Caco-2 (cell line): ENCODE results near the gene GLT6D1. TPM values are rescaled to one million over a fixed set of nuclear protein-coding genes. Genes with fewer than 3 reads are reported as not detected.

Source experiments
- BruUV-seq: library from RNA; stranded (reverse); fragments of 400-500 nt; replicated peaks from 2 replicates; lab custom pipeline; 2021; lab: Mats Ljungman, UMichigan
- CTCF ChIA-PET: fragments of 300-600 bp; sonication (Branson Sonifier 250); formaldehyde crosslinking; loops from one replicate; lab custom pipeline; 2022; ENCODE audit warnings: antibody characterized with exemption; lab: Charles Lee
- POLR2A ChIA-PET: fragments of 300-600 bp; sonication (Branson Sonifier 250); formaldehyde crosslinking; loops from one replicate; lab custom pipeline; 2022; ENCODE audit warnings: antibody characterized with exemption; lab: Charles Lee
- DNase-seq, 2 experiments: peaks; one replicate each; pipeline versions ENCODE4 v3.0.0 to v3.0.0-alpha.2; 2020 to 2022
- H3K27me3 ChIP-seq: replicated peaks from 2 replicates; pipeline ENCODE4 v1.6.0; 2011; ENCODE audit warnings: low read length; ENCODE audit not compliant: control insufficient read depth, insufficient read depth
- H3K36me3 ChIP-seq: 2 replicates; pipeline ENCODE4 v1.5.1; 2011; ENCODE audit warnings: low read length; ENCODE audit not compliant: control insufficient read depth, insufficient read depth
- H3K4me1 ChIP-seq: fragments of 250-450 bp; sonication (Bioruptor Pico); 2 replicates; pipeline ENCODE4 v1.5.1; 2020; ENCODE audit warnings: mild to moderate bottlenecking
- H3K4me3 ChIP-seq: 2 replicates; pipeline ENCODE4 v1.5.1; 2011; ENCODE audit warnings: low read depth, mild to moderate bottlenecking, control low read depth, low read length
- H3K9me3 ChIP-seq: fragments of 250-450 bp; sonication (Bioruptor Pico); 2 replicates; pipeline ENCODE4 v1.5.1; 2020; ENCODE audit warnings: mild to moderate bottlenecking, moderate library complexity
- H3K27ac Mint-ChIP-seq: one replicate; pipeline ENCODE4 v1.8.0; 2022; ENCODE audit warnings: mixed read lengths; ENCODE audit not compliant: unreplicated experiment
- H3K27me3 Mint-ChIP-seq: one replicate; pipeline ENCODE4 v1.8.0; 2022; ENCODE audit warnings: mixed read lengths; ENCODE audit not compliant: insufficient read depth, unreplicated experiment
- H3K36me3 Mint-ChIP-seq: one replicate; pipeline ENCODE4 v1.8.0; 2022; ENCODE audit warnings: mild to moderate bottlenecking, mixed read lengths; ENCODE audit not compliant: insufficient read depth, unreplicated experiment
- H3K4me1 Mint-ChIP-seq: one replicate; pipeline ENCODE4 v1.8.0; 2022; ENCODE audit warnings: low read depth, mixed read lengths; ENCODE audit not compliant: unreplicated experiment
- H3K4me3 Mint-ChIP-seq: one replicate; pipeline ENCODE4 v1.8.0; 2022; ENCODE audit warnings: mild to moderate bottlenecking, moderate library complexity, mixed read lengths; ENCODE audit not compliant: unreplicated experiment
- H3K9me3 Mint-ChIP-seq: one replicate; pipeline ENCODE4 v1.8.0; 2022; ENCODE audit warnings: mixed read lengths; ENCODE audit not compliant: unreplicated experiment
- intact Hi-C: fragments of 100-400 bp; cut with micrococcal nuclease; formaldehyde crosslinking; loops from one replicate; pipeline ENCODE4 v1.10.0; 2022; ENCODE audit not compliant: unreplicated experiment
- total RNA-seq: library from RNA; stranded (reverse); gene quantifications from 2 replicates; pipeline ENCODE4 v1.2.3, GENCODE V29; 2022
- TF ChIP-seq, protein P1 (sequence below), 2 experiments: fragments of 200-600 bp in 1 of 2; IDR thresholded peaks; 1 replicate in 1 of 2; 2 replicates in 1 of 2; pipeline versions ENCODE4 v1.5.1 to v1.8.0; 2011 to 2022; ENCODE audit warnings: antibody characterized with exemption in 1 of 2, control low read depth in 1 of 2, inconsistent platforms in 1 of 2, low read depth in 1 of 2, low read length in 1 of 2, mild to moderate bottlenecking in 1 of 2, moderate library complexity in 1 of 2; ENCODE audit not compliant: insufficient read depth in 1 of 2, severe bottlenecking in 1 of 2, unreplicated experiment in 1 of 2

The GLT6D1 gene
- total RNA-seq, 1 experiment from 2014 or later = not detected

DNA sequence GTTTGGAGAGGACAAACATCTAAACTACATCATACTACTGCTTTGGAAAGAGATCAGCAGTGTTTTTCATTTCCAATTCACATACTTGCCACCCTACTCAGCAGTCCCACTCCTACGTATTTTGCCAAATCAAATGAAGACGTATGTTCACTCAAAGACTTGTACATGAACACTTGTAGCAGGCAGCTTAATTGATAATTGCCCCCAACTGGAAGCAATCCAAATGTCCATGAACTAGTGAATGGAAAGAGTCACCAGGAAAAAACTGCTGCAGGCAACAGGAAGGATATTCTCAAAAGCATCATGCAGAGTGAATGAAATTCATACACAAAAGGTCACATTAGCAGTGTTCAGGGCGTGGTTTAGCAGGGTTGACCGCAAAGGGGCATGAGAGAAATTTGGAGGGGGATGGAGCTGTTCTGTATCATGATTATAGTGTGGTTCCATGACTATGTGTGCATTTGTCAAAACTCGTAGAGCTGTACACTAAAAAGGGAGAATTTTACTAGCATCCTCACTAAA, 39.0 kb downstream of the GLT6D1 start:
- no peaks in the 10 kb centered on the region for H3K27me3 ChIP-seq
- intact Hi-C loops = loop anchor here (5.0 kb wide), 1 partner anchor 82 kb away; no protein-coding TSS in a partner anchor
- TF ChIP-seq, protein P1, sequence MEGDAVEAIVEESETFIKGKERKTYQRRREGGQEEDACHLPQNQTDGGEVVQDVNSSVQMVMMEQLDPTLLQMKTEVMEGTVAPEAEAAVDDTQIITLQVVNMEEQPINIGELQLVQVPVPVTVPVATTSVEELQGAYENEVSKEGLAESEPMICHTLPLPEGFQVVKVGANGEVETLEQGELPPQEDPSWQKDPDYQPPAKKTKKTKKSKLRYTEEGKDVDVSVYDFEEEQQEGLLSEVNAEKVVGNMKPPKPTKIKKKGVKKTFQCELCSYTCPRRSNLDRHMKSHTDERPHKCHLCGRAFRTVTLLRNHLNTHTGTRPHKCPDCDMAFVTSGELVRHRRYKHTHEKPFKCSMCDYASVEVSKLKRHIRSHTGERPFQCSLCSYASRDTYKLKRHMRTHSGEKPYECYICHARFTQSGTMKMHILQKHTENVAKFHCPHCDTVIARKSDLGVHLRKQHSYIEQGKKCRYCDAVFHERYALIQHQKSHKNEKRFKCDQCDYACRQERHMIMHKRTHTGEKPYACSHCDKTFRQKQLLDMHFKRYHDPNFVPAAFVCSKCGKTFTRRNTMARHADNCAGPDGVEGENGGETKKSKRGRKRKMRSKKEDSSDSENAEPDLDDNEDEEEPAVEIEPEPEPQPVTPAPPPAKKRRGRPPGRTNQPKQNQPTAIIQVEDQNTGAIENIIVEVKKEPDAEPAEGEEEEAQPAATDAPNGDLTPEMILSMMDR (IDR thresholded peaks at IDR 0.05; ENCODE audit: insufficient read depth in 1 of 2, low read depth in 1 of 2, low read length in 1 of 2, severe bottlenecking in 1 of 2, unreplicated experiment in 1 of 2) = no peak

DNA sequence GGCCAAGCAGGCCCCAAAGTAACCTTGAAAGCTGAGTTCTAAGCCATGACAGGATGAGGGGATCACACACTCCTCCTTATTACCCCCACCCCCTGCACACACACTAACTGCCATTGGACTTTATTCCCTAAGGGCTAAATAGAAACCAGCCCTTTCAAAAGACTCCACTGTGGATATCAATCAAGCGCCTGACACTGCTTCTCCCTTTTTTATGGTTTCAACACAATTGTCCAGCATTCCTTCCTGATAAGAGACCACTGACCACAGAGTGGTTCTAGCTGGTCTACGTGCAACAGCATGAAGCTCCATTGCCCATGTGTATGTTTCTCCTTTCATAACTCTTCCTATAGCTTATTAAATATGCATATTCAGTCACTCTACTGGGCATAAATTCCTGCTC, 43.1 kb downstream of the GLT6D1 start:
- BruUV-seq = no TSS peak
- Histone ChIP-seq H3K9me3 (no peaks in the 10 kb centered on the region; the same call in 1 of the 2 replicates), H3K4me1 (peaks cover 10% of the 10 kb centered on the region), H3K27me3 (no peaks in the 10 kb centered on the region), H3K36me3 (no peaks in the 10 kb centered on the region), H3K4me3 (no peak overlapping the region)
- Mint-ChIP-seq H3K9me3 (peaks cover 9% of the 10 kb centered on the region), H3K27ac (peak overlapping the region; percentile 63), H3K4me1 (peaks cover 10% of the 10 kb centered on the region), H3K4me3 (no peak overlapping the region), H3K36me3 (no peaks in the 10 kb centered on the region), H3K27me3 (no peaks in the 10 kb centered on the region)
- DNase-seq = peak; percentile 29 to 55
- CTCF ChIA-PET = no interaction called here
- intact Hi-C loops = no loop called here
- POLR2A ChIA-PET = no interaction called here
- TF ChIP-seq, protein P1 (IDR thresholded peaks at IDR 0.05; ENCODE audit: insufficient read depth in 1 of 2, low read depth in 1 of 2, low read length in 1 of 2, severe bottlenecking in 1 of 2, unreplicated experiment in 1 of 2) = no peak

More for the DNA sequence above, 39.0 kb downstream of the GLT6D1 start:
- H3K27me3 Mint-ChIP-seq = no peaks in the 10 kb centered on the region
- no peak overlapping the region for H3K4me3 Mint-ChIP-seq
- no peak overlapping the region for H3K27ac Mint-ChIP-seq
- Histone ChIP-seq H3K36me3 (no peaks in the 10 kb centered on the region), H3K9me3 (no peaks in the 10 kb centered on the region; the same call in 1 of the 2 replicates), H3K4me1 (peaks cover 10% of the 10 kb centered on the region), H3K4me3 (no peak overlapping the region)
- H3K9me3 Mint-ChIP-seq = peaks cover 9% of the 10 kb centered on the region
- no peaks in the 10 kb centered on the region for H3K36me3 Mint-ChIP-seq
- DNase-seq = no peak
- ChIA-PET CTCF (no interaction called here), POLR2A (interaction anchor here (0.5 kb wide), 1 partner anchor 360 kb away, joined by 6 read pairs; no protein-coding TSS in a partner anchor)
- H3K4me1 Mint-ChIP-seq = peaks cover 10% of the 10 kb centered on the region
- BruUV-seq = no TSS peak

DNA sequence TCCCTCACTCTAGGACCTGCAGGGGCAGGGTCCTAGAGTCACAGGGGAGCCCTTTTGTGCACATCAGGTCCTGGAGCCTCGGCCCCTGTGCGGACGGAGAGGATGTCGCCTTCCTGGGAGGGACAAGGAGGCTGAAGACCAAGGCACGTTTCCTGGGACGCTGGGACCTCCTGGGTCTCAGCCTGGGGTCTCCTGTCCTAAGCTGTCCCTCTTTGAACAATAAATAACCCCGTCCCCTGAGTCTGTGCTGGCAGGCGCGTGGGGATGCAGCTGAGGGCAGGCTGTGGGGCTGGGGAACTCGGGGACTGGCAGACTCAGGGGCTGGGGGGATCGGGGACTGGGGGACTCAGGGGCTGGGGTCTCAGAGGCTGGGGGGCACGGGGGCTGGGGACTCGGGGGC, 46.7 kb downstream of the GLT6D1 start:
- no peak overlapping the region for H3K4me3 ChIP-seq
- BruUV-seq = no TSS peak
- Mint-ChIP-seq H3K4me1 (peaks cover 10% of the 10 kb centered on the region), H3K27me3 (no peaks in the 10 kb centered on the region), H3K9me3 (peaks cover 9% of the 10 kb centered on the region), H3K36me3 (no peaks in the 10 kb centered on the region), H3K27ac (no peak overlapping the region), H3K4me3 (no peak overlapping the region)
- POLR2A ChIA-PET = no interaction called here
- H3K27me3 ChIP-seq = no peaks in the 10 kb centered on the region
- no peaks in the 10 kb centered on the region for H3K36me3 ChIP-seq
- no peaks in the 10 kb centered on the region for H3K9me3 ChIP-seq
- CTCF ChIA-PET = interaction anchor here (0.7 kb wide), 1 partner anchor 236 kb away, joined by 6 read pairs; no protein-coding TSS in a partner anchor
- intact Hi-C loops = no loop called here
- peaks cover 10% of the 10 kb centered on the region for H3K4me1 ChIP-seq
- DNase-seq = no peak
- TF ChIP-seq, protein P1 (IDR thresholded peaks at IDR 0.05; ENCODE audit: insufficient read depth in 1 of 2, low read depth in 1 of 2, low read length in 1 of 2, severe bottlenecking in 1 of 2, unreplicated experiment in 1 of 2) = no peak
